K562 (cell line): ENCODE results near the gene SAP30BP. TPM values are rescaled to one million over a fixed set of nuclear protein-coding genes. Genes with fewer than 3 reads are reported as not detected.

ENCODE experiments used
- BCOR ChIP-seq: fragments of 450-650 bp; IDR thresholded peaks from 2 replicates; pipeline ENCODE4 v1.6.1; 2016
- CCAR2 ChIP-seq: fragments of 200-400 bp; formaldehyde crosslinking; IDR thresholded peaks from 2 replicates; pipeline ENCODE4 v1.6.1; 2017; ENCODE audit warnings: mild to moderate bottlenecking, low read depth, low read length
- CREB1 ChIP-seq, 2 experiments: sonication (generic) in 1 of 2; formaldehyde crosslinking in 1 of 2; IDR thresholded peaks; 2 replicates each; pipeline versions ENCODE4 v1.6.1 to v1.8.0; 2012 to 2022; ENCODE audit warnings: inconsistent platforms in 1 of 2, mild to moderate bottlenecking in 1 of 2, missing genetic modification reagents in 1 of 2, moderate library complexity in 1 of 2
- KDM1A ChIP-seq, 2 experiments: fragments of 450-650 bp; IDR thresholded peaks; 2 replicates each; pipeline ENCODE4 v1.6.1; 2016; ENCODE audit warnings: mild to moderate bottlenecking in 2 of 2
- NCOA6 ChIP-seq: fragments of 450-650 bp; IDR thresholded peaks from 2 replicates; pipeline ENCODE4 v1.6.1; 2017; ENCODE audit warnings: mild to moderate bottlenecking
- SP1 ChIP-seq: sonication (generic); formaldehyde crosslinking; IDR thresholded peaks from 2 replicates; pipeline ENCODE4 v1.8.1; 2022; ENCODE audit warnings: mild to moderate bottlenecking, missing genetic modification reagents
- TEAD2 ChIP-seq: fragments of 450-650 bp; IDR thresholded peaks from 2 replicates; pipeline ENCODE4 v1.6.1; 2016; ENCODE audit warnings: missing genetic modification characterization, control low read depth, missing compliant biosample characterization
- TFAM ChIP-seq: fragments of 250-450 bp; sonication (Bioruptor Pico); conservative IDR thresholded peaks from 2 replicates; pipeline ENCODE4 v1.5.0; 2021; ENCODE audit warnings: mild to moderate bottlenecking, moderate library complexity
- XRCC5 ChIP-seq: fragments of 200-400 bp; formaldehyde crosslinking; IDR thresholded peaks from 2 replicates; pipeline ENCODE4 v1.6.1; 2017; ENCODE audit warnings: low read depth, mild to moderate bottlenecking, low read length
- ZNF184 ChIP-seq: sonication (generic); formaldehyde crosslinking; IDR thresholded peaks from 2 replicates; pipeline ENCODE4 v1.5.0; 2020; ENCODE audit warnings: missing genetic modification reagents
- ZNF311 ChIP-seq: fragments of 250-450 bp; sonication (Bioruptor Pico); IDR thresholded peaks from 2 replicates; pipeline ENCODE4 v1.4.0; 2020; ENCODE audit warnings: mild to moderate bottlenecking, moderate library complexity
- polyA plus RNA-seq, 8 experiments: library from polyadenylated mRNA; depleted of rRNA in 4 of 8; stranded (reverse) in 5 of 8; unstranded in 3 of 8; fragments of >200 nt; fragmentation: Nextera tagmentation in 2 of 8; fragmentation: Illumina TruSeq in 1 of 8; extraction: Ambion mirVana in 2 of 8; extraction: Trizol in 1 of 8; gene quantifications; 2 replicates each; pipeline versions ENCODE4 v1.2.1 to v1.2.3, GENCODE V29; 2011 to 2014; ENCODE audit warnings: inconsistent platforms in 1 of 8, missing spikeins in 1 of 8
- total RNA-seq, 7 experiments: library from RNA; depleted of rRNA in 6 of 7; stranded (reverse); fragments of >200 nt in 6 of 7; fragmentation: Illumina TruSeq in 2 of 7; extraction: Trizol in 2 of 7; gene quantifications; 2 replicates each; pipeline versions ENCODE4 v1.2.1 to v1.2.3, GENCODE V29; 2011 to 2021; ENCODE audit warnings: low replicate concordance in 1 of 7
- TF ChIP-seq, protein P1 (sequence below): sonication (generic); formaldehyde crosslinking; IDR thresholded peaks from 2 replicates; pipeline ENCODE4 v1.8.1; 2023; ENCODE audit warnings: mild to moderate bottlenecking, missing genetic modification reagents, moderate library complexity
- TF ChIP-seq, protein P2 (sequence below), 2 experiments: fragments of 450-650 bp; IDR thresholded peaks; 2 replicates each; pipeline ENCODE4 v1.6.1; 2016
- TF ChIP-seq, protein P3 (sequence below): fragments of 200-800 bp; sonication (Bioruptor generic); IDR thresholded peaks from 2 replicates; pipeline ENCODE4 v1.6.1; 2017; ENCODE audit warnings: missing genetic modification characterization, missing compliant biosample characterization
- TF ChIP-seq, protein P4 (sequence below): sonication (generic); formaldehyde crosslinking; IDR thresholded peaks from 2 replicates; pipeline ENCODE4 v1.8.1; 2022; ENCODE audit warnings: missing genetic modification reagents
- TF ChIP-seq, protein P5 (sequence below): fragments of 450-650 bp; IDR thresholded peaks from 2 replicates; pipeline ENCODE4 v1.7.1; 2018; ENCODE audit warnings: mild to moderate bottlenecking, low read depth; ENCODE audit not compliant: partially characterized antibody
- TF ChIP-seq, protein P6 (sequence below): IDR thresholded peaks from 2 replicates; pipeline ENCODE4 v1.6.1; 2014; ENCODE audit warnings: antibody characterized with exemption

SAP30BP gene
- total and polyA plus RNA-seq, 9 of the 15 experiments (the other 6 are each of a cell fraction or from before 2014, with no cell fraction given), result 45.3 to 154 (median 71.7) TPM

DNA sequence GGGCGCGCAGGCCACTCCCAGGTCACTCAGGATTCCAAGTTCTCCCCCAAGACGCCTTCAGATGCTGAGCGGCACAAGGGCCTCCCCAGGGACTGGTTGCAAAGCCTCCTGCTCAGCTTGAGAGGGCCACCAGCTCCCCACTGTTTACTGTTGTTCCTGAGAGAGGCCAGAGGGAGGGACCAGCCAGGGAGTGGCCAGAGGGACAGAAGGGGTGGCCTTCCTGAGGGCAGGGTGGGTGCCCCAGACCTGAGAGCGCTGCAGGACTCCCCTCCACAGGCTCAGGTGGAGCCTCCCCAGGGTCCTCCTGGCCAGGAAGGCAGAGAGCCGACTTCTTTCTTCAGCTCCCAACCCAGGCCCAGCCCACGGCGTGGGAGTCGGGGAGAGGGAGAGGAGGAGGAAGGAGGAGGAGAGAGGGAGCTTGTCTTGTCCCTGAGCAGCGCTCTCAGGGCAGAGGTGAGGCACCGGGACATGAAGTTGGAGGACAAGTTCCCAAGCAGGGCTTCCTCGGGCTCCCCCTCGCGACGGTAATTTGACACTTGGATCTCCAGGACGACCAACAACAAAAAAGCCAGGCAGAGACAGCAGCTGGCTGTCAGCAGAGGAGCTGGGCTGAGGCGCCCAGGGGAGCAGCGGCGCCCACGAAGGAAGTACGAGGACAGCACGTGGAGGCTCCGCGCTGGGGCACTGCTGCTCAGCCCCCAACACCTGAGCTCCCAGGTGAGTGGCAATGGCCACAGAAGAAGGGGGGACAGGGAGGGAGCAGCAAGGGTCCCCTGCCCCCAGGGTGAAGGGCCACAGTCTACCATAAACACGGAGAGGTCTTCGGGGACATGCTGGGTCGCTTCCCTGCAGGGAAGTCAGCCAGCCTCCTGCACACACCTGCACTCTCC, 33.4 kb upstream of the SAP30BP start (continued):
- TF ChIP-seq, protein P1, sequence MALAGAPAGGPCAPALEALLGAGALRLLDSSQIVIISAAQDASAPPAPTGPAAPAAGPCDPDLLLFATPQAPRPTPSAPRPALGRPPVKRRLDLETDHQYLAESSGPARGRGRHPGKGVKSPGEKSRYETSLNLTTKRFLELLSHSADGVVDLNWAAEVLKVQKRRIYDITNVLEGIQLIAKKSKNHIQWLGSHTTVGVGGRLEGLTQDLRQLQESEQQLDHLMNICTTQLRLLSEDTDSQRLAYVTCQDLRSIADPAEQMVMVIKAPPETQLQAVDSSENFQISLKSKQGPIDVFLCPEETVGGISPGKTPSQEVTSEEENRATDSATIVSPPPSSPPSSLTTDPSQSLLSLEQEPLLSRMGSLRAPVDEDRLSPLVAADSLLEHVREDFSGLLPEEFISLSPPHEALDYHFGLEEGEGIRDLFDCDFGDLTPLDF (CRISPR knock-in tag), result peak; percentile 71; the same call in 1 of the 2 replicates
- TF ChIP-seq, protein P2, sequence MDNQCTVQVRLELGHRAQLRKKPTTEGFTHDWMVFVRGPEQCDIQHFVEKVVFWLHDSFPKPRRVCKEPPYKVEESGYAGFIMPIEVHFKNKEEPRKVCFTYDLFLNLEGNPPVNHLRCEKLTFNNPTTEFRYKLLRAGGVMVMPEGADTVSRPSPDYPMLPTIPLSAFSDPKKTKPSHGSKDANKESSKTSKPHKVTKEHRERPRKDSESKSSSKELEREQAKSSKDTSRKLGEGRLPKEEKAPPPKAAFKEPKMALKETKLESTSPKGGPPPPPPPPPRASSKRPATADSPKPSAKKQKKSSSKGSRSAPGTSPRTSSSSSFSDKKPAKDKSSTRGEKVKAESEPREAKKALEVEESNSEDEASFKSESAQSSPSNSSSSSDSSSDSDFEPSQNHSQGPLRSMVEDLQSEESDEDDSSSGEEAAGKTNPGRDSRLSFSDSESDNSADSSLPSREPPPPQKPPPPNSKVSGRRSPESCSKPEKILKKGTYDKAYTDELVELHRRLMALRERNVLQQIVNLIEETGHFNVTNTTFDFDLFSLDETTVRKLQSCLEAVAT (IDR thresholded peaks at IDR 0.05), result no peak
- TF ChIP-seq TFAM, result no peak
- TF ChIP-seq TEAD2 (tag), result no peak
- TF ChIP-seq CCAR2, result no peak
- TF ChIP-seq, protein P3, sequence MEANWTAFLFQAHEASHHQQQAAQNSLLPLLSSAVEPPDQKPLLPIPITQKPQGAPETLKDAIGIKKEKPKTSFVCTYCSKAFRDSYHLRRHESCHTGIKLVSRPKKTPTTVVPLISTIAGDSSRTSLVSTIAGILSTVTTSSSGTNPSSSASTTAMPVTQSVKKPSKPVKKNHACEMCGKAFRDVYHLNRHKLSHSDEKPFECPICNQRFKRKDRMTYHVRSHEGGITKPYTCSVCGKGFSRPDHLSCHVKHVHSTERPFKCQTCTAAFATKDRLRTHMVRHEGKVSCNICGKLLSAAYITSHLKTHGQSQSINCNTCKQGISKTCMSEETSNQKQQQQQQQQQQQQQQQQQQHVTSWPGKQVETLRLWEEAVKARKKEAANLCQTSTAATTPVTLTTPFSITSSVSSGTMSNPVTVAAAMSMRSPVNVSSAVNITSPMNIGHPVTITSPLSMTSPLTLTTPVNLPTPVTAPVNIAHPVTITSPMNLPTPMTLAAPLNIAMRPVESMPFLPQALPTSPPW, result no peak
- no peak for TF ChIP-seq KDM1A (IDR thresholded peaks at IDR 0.05)
- TF ChIP-seq SP1, result no peak
- TF ChIP-seq NCOA6, result no peak
- no peak for TF ChIP-seq CREB1 (IDR thresholded peaks at IDR 0.05)
- TF ChIP-seq CREB1 (CRISPR knock-in tag; IDR thresholded peaks at IDR 0.05), result no peak; the same call in none of the 2 replicates
- no peak for TF ChIP-seq ZNF184
- no peak for TF ChIP-seq BCOR
- TF ChIP-seq, protein P4, sequence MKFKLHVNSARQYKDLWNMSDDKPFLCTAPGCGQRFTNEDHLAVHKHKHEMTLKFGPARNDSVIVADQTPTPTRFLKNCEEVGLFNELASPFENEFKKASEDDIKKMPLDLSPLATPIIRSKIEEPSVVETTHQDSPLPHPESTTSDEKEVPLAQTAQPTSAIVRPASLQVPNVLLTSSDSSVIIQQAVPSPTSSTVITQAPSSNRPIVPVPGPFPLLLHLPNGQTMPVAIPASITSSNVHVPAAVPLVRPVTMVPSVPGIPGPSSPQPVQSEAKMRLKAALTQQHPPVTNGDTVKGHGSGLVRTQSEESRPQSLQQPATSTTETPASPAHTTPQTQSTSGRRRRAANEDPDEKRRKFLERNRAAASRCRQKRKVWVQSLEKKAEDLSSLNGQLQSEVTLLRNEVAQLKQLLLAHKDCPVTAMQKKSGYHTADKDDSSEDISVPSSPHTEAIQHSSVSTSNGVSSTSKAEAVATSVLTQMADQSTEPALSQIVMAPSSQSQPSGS (CRISPR knock-in tag), result no peak
- TF ChIP-seq ZNF311, result no peak
- TF ChIP-seq, protein P5, sequence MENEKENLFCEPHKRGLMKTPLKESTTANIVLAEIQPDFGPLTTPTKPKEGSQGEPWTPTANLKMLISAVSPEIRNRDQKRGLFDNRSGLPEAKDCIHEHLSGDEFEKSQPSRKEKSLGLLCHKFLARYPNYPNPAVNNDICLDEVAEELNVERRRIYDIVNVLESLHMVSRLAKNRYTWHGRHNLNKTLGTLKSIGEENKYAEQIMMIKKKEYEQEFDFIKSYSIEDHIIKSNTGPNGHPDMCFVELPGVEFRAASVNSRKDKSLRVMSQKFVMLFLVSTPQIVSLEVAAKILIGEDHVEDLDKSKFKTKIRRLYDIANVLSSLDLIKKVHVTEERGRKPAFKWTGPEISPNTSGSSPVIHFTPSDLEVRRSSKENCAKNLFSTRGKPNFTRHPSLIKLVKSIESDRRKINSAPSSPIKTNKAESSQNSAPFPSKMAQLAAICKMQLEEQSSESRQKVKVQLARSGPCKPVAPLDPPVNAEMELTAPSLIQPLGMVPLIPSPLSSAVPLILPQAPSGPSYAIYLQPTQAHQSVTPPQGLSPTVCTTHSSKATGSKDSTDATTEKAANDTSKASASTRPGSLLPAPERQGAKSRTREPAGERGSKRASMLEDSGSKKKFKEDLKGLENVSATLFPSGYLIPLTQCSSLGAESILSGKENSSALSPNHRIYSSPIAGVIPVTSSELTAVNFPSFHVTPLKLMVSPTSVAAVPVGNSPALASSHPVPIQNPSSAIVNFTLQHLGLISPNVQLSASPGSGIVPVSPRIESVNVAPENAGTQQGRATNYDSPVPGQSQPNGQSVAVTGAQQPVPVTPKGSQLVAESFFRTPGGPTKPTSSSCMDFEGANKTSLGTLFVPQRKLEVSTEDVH, result no peak
- TF ChIP-seq, protein P6, sequence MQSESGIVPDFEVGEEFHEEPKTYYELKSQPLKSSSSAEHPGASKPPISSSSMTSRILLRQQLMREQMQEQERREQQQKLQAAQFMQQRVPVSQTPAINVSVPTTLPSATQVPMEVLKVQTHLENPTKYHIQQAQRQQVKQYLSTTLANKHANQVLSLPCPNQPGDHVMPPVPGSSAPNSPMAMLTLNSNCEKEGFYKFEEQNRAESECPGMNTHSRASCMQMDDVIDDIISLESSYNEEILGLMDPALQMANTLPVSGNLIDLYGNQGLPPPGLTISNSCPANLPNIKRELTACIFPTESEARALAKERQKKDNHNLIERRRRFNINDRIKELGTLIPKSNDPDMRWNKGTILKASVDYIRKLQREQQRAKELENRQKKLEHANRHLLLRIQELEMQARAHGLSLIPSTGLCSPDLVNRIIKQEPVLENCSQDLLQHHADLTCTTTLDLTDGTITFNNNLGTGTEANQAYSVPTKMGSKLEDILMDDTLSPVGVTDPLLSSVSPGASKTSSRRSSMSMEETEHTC, result no peak
- TF ChIP-seq XRCC5, result peak; percentile 89; the same call in 1 of the 2 replicates
